ENCODE data around the gene KCNJ12. TPM values are rescaled to one million over a fixed set of nuclear protein-coding genes. Genes with fewer than 3 reads are reported as not detected.
A peak's percentile ranks its signal among the peaks of the same experiment; 100 is the strongest.

Gene KCNJ12
- total RNA-seq, 4 donors from 2014 or later = 0.56 to 10.5 (median 5.6) TPM

DNA sequence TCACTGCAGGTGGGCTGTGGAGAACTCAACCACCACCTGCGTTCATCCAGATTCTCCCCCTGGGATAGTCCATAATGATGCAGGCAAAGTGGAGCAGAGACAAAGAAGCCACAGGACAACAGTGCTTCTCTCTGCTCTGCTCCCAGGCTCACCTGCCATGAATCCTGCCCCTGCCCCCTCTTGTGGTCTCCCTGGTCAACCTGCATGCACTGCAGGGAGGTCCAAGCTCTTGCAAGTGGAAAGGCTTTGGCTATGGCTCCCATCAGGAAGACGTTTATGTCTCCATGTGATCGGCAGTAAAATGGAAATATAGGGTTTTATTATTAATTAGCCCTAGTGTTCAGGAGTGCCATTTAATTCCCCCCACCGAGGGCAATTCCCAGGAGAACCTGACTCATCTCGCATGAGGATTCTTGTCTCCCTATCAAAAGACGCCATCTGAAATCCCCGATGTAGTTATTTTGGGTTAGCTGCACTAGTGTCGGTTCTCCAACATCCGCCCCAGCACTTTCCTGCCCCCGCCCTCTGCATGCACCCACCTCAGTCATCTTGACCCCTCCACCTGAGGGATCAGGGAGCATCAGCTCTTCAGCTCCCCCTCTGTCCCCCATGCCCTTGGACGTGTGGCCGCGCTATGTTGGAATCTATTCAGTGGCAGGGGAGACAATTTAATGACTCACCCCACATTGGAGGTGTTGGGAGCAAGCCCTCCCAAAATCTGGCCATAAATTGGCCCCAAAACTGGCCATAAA lies 91.8 kb downstream of the KCNJ12 start:
- Histone ChIP-seq H3K27me3 (peaks cover 8% of the 10 kb centered on the region), H3K36me3 (no peaks in the 10 kb centered on the region), H3K27ac (no peak overlapping the region), H3K4me1 (peaks cover 10% of the 10 kb centered on the region), H3K4me3 (no peak overlapping the region), H3K9me3 (no peaks in the 10 kb centered on the region)
- TF ChIP-seq CTCF (IDR thresholded peaks at IDR 0.05) = no peak
- TF ChIP-seq EP300 (IDR thresholded peaks at IDR 0.05) = no peak
- TF ChIP-seq POLR2AphosphoS5 (IDR thresholded peaks at IDR 0.05) = no peak
- WGBS = 88% methylated on average over 13 of the region's 13 CpGs
- peak in 1 of 2 donors; percentile 72 for DNase-seq (ENCODE audit: low spot score in 2 of 2)

Other genes starting within 250 kb of the KCNJ12 start
- 10 to 100 TPM; 42.8 to 64.1 (median 50.6) TPM for gene DHRS7B, start 249.4 kb upstream of the KCNJ12 start, total RNA-seq
- 10 to 100 TPM; 25.6 to 38.0 (median 33.8) TPM for gene TMEM11, start 162.2 kb upstream of the KCNJ12 start, total RNA-seq
- gene NATD1, start 122.9 kb upstream of the KCNJ12 start, total RNA-seq = 10 to 100 TPM; 11.2 to 21.1 (median 14.6) TPM
- gene MAP2K3, start 91.6 kb upstream of the KCNJ12 start, total RNA-seq = 10 to 100 TPM; 54.5 to 97.4 (median 72.9) TPM

All from suprapubic skin (tissue), 4 donors.